Gastrocnemius medialis (tissue), 4 donors: ENCODE measurements around the gene WASHC4. TPM values are rescaled to one million over a fixed set of nuclear protein-coding genes. Genes with fewer than 3 reads are reported as not detected.

ENCODE experiments used
- ATAC-seq, 2 donors: fragments of 150-250 bp; one replicate each; pipeline ENCODE4 v1.9.1; 2016
- DNase-seq, 2 donors: peaks; one replicate each; pipeline ENCODE4 v3.0.0-alpha.2; 2019
- H3K27ac ChIP-seq, 4 donors: fragments of 200-600 bp; sonication (generic); 1 replicate in 1 of 4; 2 replicates in 3 of 4; pipeline ENCODE4 v1.5.1; 2016 to 2018; ENCODE audit warnings: mild to moderate bottlenecking in 2 of 4, moderate library complexity in 1 of 4
- H3K27me3 ChIP-seq, 3 donors: fragments of 200-600 bp; sonication (generic) in 2 of 3; 1 replicate in 1 of 3; 2 replicates in 2 of 3; pipeline versions ENCODE4 v1.5.1 to v1.6.0; 2016 to 2019; ENCODE audit warnings: mild to moderate bottlenecking in 1 of 3, moderate library complexity in 1 of 3
- H3K36me3 ChIP-seq, 2 donors: fragments of 200-600 bp; sonication (generic) in 1 of 2; one replicate each; pipeline ENCODE4 v1.5.1; 2017 to 2018
- H3K4me1 ChIP-seq, 2 donors: fragments of 200-600 bp; sonication (generic) in 1 of 2; one replicate each; pipeline ENCODE4 v1.5.1; 2016 to 2017; ENCODE audit warnings: mild to moderate bottlenecking in 2 of 2
- H3K4me3 ChIP-seq, 4 donors: fragments of 200-600 bp; sonication (generic) in 3 of 4; 1 replicate in 1 of 4; 2 replicates in 3 of 4; pipeline ENCODE4 v1.5.1; 2016 to 2019; ENCODE audit warnings: mild to moderate bottlenecking in 2 of 4
- H3K9me3 ChIP-seq, 3 donors: fragments of 200-600 bp; sonication (generic) in 2 of 3; 1 replicate in 1 of 3; 2 replicates in 2 of 3; pipeline ENCODE4 v1.5.1; 2016 to 2019
- CTCF ChIP-seq, 5 experiments: fragments of 450-650 bp in 3 of 5; fragments of 200-600 bp in 2 of 5; sonication (generic) in 2 of 5; IDR thresholded peaks in 4 of 5; conservative IDR thresholded peaks in 1 of 5; 1 replicate in 4 of 5; 2 replicates in 1 of 5; pipeline ENCODE4 v1.5.1; 2016 to 2019; ENCODE audit warnings: antibody characterized with exemption in 5 of 5, mild to moderate bottlenecking in 3 of 5, moderate library complexity in 3 of 5
- POLR2A ChIP-seq, 2 donors: fragments of 450-650 bp; IDR thresholded peaks; one replicate each; pipeline ENCODE4 v1.6.1; 2017; ENCODE audit warnings: antibody characterized with exemption in 2 of 2, mild to moderate bottlenecking in 2 of 2, moderate library complexity in 2 of 2
- in situ Hi-C, 4 donors: fragments of 200-750 bp; cut with MboI; loops; one replicate each; pipeline versions ENCODE4 v1.15.0 to v1.8.0; 2017; ENCODE audit warnings: low sequenced_read_pairs in 4 of 4
- intact Hi-C: fragments of 100-400 bp; cut with DNase I; formaldehyde crosslinking; loops from one replicate; pipeline ENCODE4 v1.15.1; 2023; ENCODE audit warnings: low total_unique reads
- total RNA-seq, 4 donors: library from RNA; depleted of rRNA; stranded (reverse); fragments of >200 nt; gene quantifications; one replicate each; pipeline versions ENCODE4 v1.1.0 to v1.2.3, GENCODE V29; 2016

The WASHC4 gene
- total RNA-seq, 4 donors from 2014 or later: 23.6 to 53.2 (median 36.7) TPM

DNA sequence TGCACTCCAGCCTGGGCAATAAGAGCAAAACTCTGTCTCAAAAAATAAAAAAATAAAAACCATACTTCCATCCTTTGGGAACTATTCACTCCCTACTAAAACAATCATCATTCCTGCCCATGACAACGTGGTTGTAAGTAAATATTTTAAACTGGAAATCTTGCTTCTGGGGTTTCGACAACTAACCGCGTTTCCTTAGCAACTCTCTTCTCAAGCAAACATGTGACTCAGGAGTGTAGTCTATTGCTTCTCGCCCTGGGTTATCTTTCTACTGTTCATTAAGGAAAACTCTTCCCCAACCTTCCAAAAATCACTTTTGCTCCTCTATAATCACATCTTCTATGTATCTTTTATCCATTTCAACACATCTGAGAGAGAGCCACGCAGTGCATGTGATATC lies 106.6 kb downstream of the WASHC4 start:
- intact Hi-C loops: no loop called here
- Histone ChIP-seq H3K27me3 (no peaks in the 10 kb centered on the region), H3K27ac (no peak overlapping the region), H3K36me3 (peaks cover 0 to 48% of the 10 kb centered on the region in 2 donors), H3K4me1 (peaks cover 8 to 9% of the 10 kb centered on the region in 2 donors), H3K9me3 (no peaks in the 10 kb centered on the region), H3K4me3 (no peak overlapping the region)
- DNase-seq (no peak), ATAC-seq (no peak)
- no peak for TF ChIP-seq POLR2A (IDR thresholded peaks at IDR 0.05)
- TF ChIP-seq CTCF (IDR thresholded peaks at IDR 0.05 in 4 of 5, conservative IDR thresholded peaks at IDR 0.05 in 1 of 5): no peak
- in situ Hi-C loops: no loop called here

DNA sequence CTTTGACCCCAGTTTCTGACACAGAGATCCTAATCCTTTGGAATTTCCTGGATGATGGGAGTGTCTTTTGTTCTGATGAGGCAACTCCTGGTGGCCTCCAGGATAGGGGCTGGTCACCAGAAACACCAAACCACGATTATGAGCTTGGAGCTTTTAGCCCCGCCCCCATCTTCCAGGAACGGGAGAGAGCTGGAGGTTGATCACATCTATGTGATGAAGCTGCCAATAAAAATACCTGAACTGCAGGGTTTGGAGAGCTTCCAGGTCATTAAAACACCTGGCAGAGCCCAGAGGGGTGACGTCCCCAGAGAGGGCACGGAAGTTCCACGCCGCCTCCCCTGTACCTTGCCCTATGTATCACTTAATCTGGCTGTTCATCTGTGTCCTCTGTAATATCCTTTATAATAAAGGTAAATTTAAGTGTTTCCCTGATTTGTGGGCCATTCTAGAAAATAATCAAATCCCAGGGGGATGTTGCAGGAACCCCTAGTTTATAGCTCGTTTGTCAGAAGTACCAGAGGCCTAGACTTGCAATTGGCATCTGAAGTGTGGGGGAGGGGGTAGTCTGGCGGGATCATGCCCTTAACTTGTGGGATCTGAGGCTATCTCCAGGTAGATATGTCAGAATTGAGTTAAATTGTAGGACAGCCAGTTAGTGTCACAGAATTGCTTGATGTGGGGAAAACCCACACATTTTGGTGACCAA lies 107.3 kb downstream of the WASHC4 start:
- in situ Hi-C loops: no loop called here
- no peaks in the 10 kb centered on the region for H3K27me3 ChIP-seq
- no peak overlapping the region for H3K4me3 ChIP-seq
- H3K4me1 ChIP-seq: peaks cover 14 to 16% of the 10 kb centered on the region in 2 donors
- no peak for DNase-seq
- ATAC-seq: no peak
- TF ChIP-seq CTCF (IDR thresholded peaks at IDR 0.05 in 4 of 5, conservative IDR thresholded peaks at IDR 0.05 in 1 of 5) (no peak), POLR2A (IDR thresholded peaks at IDR 0.05) (no peak)
- no peak overlapping the region for H3K27ac ChIP-seq
- intact Hi-C loops: no loop called here
- peaks cover 0 to 48% of the 10 kb centered on the region in 2 donors for H3K36me3 ChIP-seq
- H3K9me3 ChIP-seq: no peaks in the 10 kb centered on the region

DNA sequence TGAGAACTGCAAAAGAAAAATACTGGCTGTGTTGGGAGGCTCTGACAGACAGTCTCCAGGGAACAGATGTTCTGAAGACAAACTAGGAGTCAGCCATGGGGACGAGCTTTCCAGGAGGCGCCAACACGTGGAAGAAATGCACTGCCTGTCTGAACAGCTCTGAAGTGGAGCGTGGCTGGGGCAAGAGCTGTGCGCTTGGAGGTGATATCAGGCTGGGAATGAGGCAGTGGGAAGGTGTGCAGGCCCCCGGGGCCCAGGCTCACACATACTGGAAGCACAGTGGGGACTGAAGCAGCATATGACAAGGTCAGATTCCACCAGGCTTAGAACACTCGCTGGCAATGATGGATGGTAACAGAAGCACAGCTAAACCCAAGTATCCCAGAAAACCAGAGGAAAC lies 110.9 kb downstream of the WASHC4 start:
- H3K4me1 ChIP-seq: peaks cover 33 to 34% of the 10 kb centered on the region in 2 donors
- peak overlapping the region in 3 of 4 donors; percentile 10 to 46 (median 23) for H3K27ac ChIP-seq
- no peak for DNase-seq
- H3K27me3 ChIP-seq: no peaks in the 10 kb centered on the region
- no peaks in the 10 kb centered on the region for H3K9me3 ChIP-seq
- peaks cover 0 to 49% of the 10 kb centered on the region in 2 donors for H3K36me3 ChIP-seq
- in situ Hi-C loops (no loop called here), intact Hi-C loops (no loop called here)
- TF ChIP-seq POLR2A (IDR thresholded peaks at IDR 0.05): no peak
- H3K4me3 ChIP-seq: no peak overlapping the region
- ATAC-seq: no peak

Other genes starting within 250 kb of the WASHC4 start
- gene SLC41A2, start 149.4 kb upstream of the WASHC4 start, total RNA-seq: 1 to 10 TPM in 2 of 4 donors, under 1 TPM in 2; 0.35 to 4.5 (median 0.83) TPM
- gene NOPCHAP1, start 121.4 kb upstream of the WASHC4 start, total RNA-seq: 1 to 10 TPM; 2.5 to 5.0 (median 3.3) TPM
- 1 to 10 TPM in 3 of 4 donors, under 1 TPM in 1; 0.95 to 4.0 (median 1.7) TPM for gene ALDH1L2, start 23.3 kb upstream of the WASHC4 start, total RNA-seq
- gene APPL2, start 128.4 kb downstream of the WASHC4 start, total RNA-seq: 10 to 100 TPM; 12.8 to 24.3 (median 19.8) TPM
- gene C12orf75, start 223.0 kb downstream of the WASHC4 start, total RNA-seq: 10 to 100 TPM in 3 of 4 donors, 1 to 10 TPM in 1; 4.3 to 73.0 (median 17.3) TPM